ENCODE data around the gene PCDHA10.
A peak's percentile ranks its signal among the peaks of the same experiment; 100 is the strongest.
"Not testable (repeated sequence)": the region's sequence is repeated elsewhere in the genome, so short reads cannot be mapped to it uniquely, and the experiment has no call there.

The PCDHA10 gene

DNA sequence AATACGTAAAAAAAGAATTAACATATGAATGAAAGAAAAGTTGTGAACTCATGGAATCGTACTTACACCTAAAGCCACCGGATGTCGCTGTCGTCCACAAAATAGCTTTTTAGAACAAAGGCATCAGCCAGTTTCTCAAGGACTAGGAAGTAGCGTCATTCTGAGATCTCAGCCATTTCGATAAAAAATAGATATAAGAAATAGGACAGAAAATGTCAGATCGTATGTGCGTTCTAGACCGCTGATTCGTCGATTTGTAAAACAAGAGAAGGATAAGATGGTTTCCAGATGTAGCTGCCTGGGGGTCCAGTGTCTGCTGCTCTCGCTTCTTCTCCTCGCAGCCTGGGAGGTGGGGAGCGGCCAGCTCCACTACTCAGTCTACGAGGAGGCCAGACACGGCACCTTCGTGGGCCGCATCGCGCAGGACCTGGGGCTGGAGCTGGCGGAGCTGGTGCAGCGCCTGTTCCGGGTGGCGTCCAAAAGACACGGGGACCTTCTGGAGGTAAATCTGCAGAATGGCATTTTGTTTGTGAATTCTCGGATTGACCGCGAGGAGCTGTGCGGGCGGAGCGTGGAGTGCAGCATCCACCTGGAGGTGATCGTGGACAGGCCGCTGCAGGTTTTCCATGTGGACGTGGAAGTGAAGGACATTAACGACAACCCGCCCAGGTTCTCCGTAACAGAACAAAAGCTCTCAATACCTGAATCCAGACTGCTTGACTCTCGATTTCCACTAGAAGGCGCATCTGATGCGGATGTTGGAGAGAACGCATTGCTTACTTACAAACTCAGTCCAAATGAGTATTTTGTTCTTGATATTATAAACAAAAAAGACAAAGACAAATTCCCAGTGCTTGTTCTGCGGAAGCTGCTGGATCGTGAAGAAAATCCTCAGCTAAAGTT is at the start of gene PCDHA10:
PCDHA10 (plus strand) TSS at position 126 of the 903 bp plus-strand sequence; CDS start at position 278, 152 bp downstream.
- DNase-seq, result peak in 1 of 3 experiments; percentile 87

GRCh38 chr5:140806834-140807775 is 48.6 kb upstream of the PCDHA10 start, which contains the start of gene PCDHA4:
PCDHA4 (plus strand) TSS chr5:140807068.
- DNase-seq, result no peak

GRCh38 chr5:140808241-140808888 is 47.3 kb upstream of the PCDHA10 start:
- DNase-seq, result not testable (repeated sequence)

GRCh38 chr5:140808889-140809291 is 46.8 kb upstream of the PCDHA10 start:
- no peak for DNase-seq

DNA sequence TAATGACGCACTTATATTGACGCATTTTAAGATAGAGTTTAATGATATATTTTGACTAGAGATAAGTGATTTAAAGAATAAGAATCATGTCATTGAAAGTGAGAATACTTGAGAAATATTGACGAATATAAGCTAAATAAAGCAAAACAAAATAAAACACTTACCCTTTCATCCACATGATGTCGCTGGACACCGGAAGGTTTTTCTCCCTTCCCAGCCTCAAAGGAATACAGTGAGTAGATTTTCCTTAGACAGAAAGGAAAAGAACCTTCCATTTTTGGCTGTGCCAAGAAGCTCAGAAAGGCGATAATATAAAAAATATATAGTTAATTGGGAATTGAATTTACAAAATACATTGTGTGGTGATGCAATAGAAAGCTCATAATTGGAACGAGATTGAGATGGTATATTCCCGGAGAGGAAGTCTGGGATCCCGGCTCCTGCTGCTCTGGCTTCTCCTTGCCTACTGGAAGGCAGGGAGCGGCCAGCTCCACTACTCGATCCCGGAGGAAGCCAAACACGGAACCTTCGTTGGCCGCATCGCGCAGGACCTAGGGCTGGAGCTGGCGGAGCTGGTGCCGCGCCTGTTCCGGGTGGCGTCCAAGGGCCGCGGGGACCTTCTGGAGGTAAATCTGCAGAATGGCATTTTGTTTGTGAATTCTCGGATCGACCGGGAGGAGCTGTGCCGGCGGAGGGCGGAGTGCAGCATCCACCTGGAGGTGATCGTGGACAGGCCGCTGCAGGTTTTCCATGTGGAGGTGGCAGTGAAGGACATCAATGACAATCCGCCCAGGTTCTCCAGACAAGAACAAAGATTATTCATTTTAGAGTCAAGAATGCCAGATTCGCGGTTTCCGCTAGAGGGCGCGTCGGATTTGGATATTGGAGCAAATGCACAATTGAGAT is 34.1 kb upstream of the PCDHA10 start, which contains the start of gene PCDHA5:
PCDHA5 (plus strand) TSS at position 239 of the 906 bp plus-strand sequence.
- no peak for DNase-seq

DNA sequence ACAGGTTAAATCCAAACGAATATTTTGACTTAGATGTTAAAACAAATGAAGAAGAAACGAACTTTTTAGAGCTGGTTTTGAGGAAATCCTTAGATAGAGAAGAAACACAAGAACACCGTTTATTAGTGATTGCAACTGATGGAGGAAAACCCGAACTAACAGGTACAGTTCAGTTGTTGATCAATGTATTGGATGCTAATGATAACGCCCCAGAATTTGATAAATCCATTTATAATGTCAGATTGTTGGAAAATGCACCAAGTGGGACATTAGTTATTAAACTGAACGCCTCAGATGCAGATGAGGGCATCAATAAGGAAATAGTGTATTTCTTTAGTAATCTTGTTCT is 33.4 kb upstream of the PCDHA10 start:
- DNase-seq, result no peak

DNA sequence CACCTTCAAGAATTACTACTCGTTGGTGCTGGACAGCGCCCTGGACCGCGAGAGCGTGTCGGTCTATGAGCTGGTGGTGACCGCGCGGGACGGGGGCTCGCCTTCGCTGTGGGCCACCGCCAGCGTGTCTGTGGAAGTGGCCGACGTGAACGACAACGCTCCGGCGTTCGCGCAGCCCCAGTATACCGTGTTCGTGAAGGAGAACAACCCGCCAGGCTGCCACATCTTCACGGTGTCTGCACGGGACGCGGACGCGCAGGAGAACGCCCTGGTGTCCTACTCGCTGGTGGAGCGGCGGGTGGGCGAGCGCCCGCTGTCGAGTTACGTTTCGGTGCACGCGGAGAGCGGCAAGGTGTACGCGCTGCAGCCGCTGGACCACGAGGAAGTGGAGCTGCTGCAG is 32.7 kb upstream of the PCDHA10 start:
- DNase-seq, result not testable (repeated sequence)

GRCh38 chr5:140823475-140823874 is 32.2 kb upstream of the PCDHA10 start:
- DNase-seq, result no peak

GRCh38 chr5:140827704-140828361 is 27.9 kb upstream of the PCDHA10 start, which contains the start of gene PCDHA6:
PCDHA6 (plus strand) TSS chr5:140827960; CDS start chr5:140828092, 132 bp downstream.
- DNase-seq, result peak; percentile 36 to 88 (median 77)

- DNase-seq, result peak; percentile 29 to 83 (median 60)
Observed at GRCh38 chr5:140828362-140828737, 27.3 kb upstream of the PCDHA10 start.

DNA sequence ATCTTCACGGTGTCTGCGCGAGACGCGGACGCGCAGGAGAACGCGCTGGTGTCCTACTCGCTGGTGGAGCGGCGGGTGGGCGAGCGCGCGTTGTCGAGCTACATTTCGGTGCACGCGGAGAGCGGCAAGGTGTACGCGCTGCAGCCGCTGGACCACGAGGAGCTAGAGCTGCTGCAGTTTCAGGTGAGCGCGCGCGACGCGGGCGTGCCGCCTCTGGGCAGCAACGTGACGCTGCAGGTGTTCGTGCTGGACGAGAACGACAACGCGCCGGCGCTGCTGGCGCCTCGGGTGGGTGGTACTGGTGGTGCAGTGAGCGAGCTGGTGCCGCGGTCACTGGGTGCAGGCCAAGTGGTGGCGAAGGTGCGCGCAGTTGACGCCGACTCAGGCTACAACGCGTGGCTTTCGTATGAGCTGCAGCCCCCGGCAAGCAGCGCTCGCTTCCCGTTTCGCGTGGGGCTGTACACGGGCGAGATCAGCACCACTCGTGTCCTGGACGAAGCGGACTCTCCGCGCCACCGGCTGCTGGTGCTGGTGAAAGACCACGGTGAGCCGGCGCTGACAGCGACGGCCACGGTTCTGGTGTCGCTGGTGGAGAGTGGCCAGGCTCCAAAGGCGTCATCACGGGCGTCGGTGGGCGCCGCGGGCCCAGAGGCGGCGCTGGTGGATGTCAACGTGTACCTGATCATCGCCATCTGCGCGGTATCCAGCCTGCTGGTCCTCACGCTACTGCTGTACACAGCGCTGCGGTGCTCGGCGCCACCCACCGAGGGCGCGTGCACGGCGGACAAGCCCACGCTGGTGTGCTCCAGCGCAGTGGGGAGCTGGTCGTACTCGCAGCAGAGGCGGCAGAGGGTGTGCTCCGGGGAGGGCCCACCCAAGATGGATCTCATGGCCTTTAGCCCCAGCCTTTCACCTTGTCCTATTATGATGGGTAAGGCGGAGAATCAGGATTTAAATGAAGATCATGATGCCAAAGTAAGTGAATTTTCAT is 25.9 kb upstream of the PCDHA10 start:
- DNase-seq, result not testable (repeated sequence)

DNA sequence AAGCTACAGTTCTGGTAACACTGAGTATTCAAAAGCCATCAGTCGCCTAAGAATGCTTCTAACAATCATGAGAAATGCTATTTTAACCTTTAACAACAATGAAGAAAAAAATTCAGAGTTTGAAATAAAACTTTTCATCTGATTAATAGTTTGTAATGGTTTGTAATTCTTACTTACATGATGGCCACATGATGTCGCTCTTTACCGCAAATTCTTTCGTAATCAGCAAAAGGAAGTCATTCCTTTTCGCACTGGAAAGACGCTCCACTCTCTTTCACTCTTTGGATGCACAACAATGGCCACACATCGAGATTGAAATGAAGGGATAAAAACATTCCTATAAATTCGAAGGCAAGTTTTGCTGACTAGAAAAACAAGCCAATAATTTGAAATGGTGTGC is 21.7 kb upstream of the PCDHA10 start, which contains the start of gene PCDHA7:
PCDHA7 (plus strand) TSS at position 277 of the 400 bp plus-strand sequence; CDS start at position 392, 115 bp downstream.
- DNase-seq, result no peak

GRCh38 chr5:140834439-140835008 is 21.2 kb upstream of the PCDHA10 start:
- DNase-seq, result not testable (repeated sequence)

DNA sequence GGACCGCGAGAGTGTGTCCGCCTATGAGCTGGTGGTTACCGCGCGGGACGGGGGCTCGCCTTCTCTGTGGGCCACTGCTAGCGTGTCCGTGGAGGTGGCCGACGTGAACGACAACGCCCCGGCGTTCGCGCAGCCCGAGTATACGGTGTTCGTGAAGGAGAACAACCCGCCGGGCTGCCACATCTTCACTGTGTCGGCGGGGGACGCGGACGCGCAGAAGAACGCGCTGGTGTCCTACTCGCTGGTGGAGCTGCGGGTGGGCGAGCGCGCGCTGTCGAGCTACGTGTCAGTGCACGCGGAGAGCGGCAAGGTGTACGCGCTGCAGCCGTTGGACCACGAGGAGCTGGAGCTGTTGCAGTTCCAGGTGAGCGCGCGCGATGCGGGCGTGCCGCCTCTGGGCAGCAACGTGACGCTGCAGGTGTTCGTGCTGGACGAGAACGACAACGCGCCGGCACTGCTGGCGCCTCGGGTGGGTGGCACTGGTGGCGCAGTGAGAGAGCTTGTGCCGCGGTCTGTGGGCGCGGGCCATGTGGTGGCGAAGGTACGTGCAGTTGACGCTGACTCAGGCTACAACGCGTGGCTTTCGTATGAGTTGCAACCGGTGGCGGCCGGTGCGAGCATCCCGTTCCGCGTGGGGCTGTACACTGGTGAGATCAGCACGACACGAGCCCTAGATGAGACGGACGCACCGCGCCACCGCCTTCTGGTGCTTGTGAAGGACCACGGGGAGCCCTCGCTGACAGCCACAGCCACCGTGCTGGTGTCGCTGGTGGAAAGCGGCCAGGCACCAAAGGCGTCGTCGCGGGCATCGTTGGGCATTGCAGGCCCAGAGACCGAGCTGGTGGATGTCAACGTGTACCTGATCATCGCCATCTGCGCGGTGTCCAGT is 19.8 kb upstream of the PCDHA10 start:
- no peak for DNase-seq

DNA sequence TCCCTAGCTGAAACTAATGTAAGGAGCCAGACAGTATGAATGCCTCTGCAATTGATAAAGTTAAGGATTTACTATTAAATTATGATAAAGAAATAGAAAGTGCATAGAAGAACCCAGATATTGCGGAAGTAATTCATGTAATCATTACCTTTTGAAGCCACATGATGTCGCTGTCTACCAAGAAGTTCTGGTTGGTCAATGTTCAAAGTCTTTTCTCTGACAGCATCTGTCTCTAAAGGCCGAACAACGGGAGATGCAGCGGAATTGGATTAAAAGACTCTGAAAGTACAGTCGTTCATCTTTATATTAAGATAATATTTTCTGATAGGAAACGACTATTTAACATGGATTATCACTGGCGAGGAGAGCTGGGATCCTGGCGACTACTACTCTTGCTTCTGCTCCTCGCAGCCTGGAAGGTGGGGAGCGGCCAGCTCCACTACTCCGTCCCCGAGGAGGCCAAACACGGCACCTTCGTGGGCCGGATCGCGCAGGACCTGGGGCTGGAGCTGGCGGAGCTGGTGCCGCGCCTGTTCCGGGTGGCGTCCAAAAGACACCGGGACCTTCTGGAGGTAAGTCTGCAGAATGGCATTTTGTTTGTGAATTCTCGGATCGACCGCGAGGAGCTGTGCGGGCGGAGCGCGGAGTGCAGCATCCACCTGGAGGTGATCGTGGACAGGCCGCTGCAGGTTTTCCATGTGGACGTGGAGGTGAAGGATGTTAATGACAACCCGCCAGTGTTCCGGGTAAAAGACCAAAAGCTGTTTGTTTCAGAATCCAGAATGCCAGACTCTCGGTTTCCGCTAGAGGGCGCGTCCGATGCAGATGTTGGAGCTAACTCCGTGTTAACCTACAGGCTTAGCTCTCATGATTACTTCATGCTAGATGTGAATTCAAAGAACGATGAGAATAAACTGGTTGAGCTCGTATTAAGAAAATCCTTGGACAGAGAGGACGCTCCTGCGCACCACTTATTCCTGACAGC is 14.4 kb upstream of the PCDHA10 start, which contains the start of gene PCDHA8:
PCDHA8 (plus strand) TSS at position 210 of the 985 bp plus-strand sequence; CDS start at position 345, 135 bp downstream.
- DNase-seq, result no peak
